WTC11 (cell line): ENCODE results near the gene PRDM5. TPM values are rescaled to one million over a fixed set of nuclear protein-coding genes. Genes with fewer than 3 reads are reported as not detected.

ENCODE experiments used
- ATAC-seq: fragments of 200-7000 bp; cut with Tn5 transposase; 2 replicates; pipeline ENCODE4 v1.10.0; 2021; ENCODE audit warnings: mild to moderate bottlenecking, moderate library complexity
- CTCF ChIA-PET: fragments of 300-600 bp; sonication (Branson Sonifier 250); formaldehyde crosslinking; loops from one replicate; lab custom pipeline; 2021; ENCODE audit warnings: antibody characterized with exemption; lab: Charles Lee
- POLR2A ChIA-PET: fragments of 350-600 bp; sonication (Branson Sonifier 250); formaldehyde crosslinking; loops from one replicate; lab custom pipeline; 2021; ENCODE audit warnings: antibody characterized with exemption; lab: Charles Lee
- DNase-seq: peaks from one replicate; pipeline ENCODE4 v3.0.0; 2021; ENCODE audit warnings: low spot score
- H3K27ac Mint-ChIP-seq: 2 replicates; pipeline ENCODE4 v1.8.0; 2021; ENCODE audit warnings: mixed read lengths
- H3K27me3 Mint-ChIP-seq: 2 replicates; pipeline ENCODE4 v1.8.0; 2021; ENCODE audit warnings: low read depth, mild to moderate bottlenecking, moderate library complexity, mixed read lengths
- H3K36me3 Mint-ChIP-seq: 2 replicates; pipeline ENCODE4 v1.8.0; 2021; ENCODE audit warnings: mixed read lengths
- H3K4me1 Mint-ChIP-seq: 2 replicates; pipeline ENCODE4 v1.8.0; 2022; ENCODE audit warnings: mixed read lengths
- H3K4me3 Mint-ChIP-seq: 2 replicates; pipeline ENCODE4 v1.8.0; 2021; ENCODE audit warnings: mild to moderate bottlenecking, moderate library complexity, mixed read lengths
- H3K9me3 Mint-ChIP-seq: 2 replicates; pipeline ENCODE4 v1.8.0; 2021; ENCODE audit warnings: mixed read lengths
- ARID4B ChIP-seq: sonication (generic); formaldehyde crosslinking; IDR thresholded peaks from 2 replicates; pipeline ENCODE4 v1.8.0; 2023; ENCODE audit warnings: missing genetic modification reagents, mild to moderate bottlenecking, borderline replicate concordance
- CBFB ChIP-seq: sonication (generic); formaldehyde crosslinking; IDR thresholded peaks from 2 replicates; pipeline ENCODE4 v1.8.1; 2022; ENCODE audit warnings: mild to moderate bottlenecking, low read depth, missing genetic modification reagents
- ELF4 ChIP-seq: sonication (generic); formaldehyde crosslinking; IDR thresholded peaks from 2 replicates; pipeline ENCODE4 v1.8.1; 2022; ENCODE audit warnings: low read depth, mild to moderate bottlenecking, moderate library complexity, missing genetic modification reagents
- GRHL2 ChIP-seq: fragments of 250-450 bp; sonication (Bioruptor Pico); IDR thresholded peaks from 2 replicates; pipeline ENCODE4 v1.8.0; 2022; ENCODE audit warnings: mild to moderate bottlenecking, moderate library complexity; ENCODE audit not compliant: insufficient replicate concordance, severe bottlenecking
- IRF2 ChIP-seq: sonication (generic); formaldehyde crosslinking; IDR thresholded peaks from 2 replicates; pipeline ENCODE4 v1.8.0; 2022; ENCODE audit warnings: low read depth, missing genetic modification reagents, borderline replicate concordance
- KAT7 ChIP-seq: sonication (generic); formaldehyde crosslinking; IDR thresholded peaks from 2 replicates; pipeline ENCODE4 v1.8.1; 2023; ENCODE audit warnings: missing genetic modification reagents, mild to moderate bottlenecking, borderline replicate concordance
- NFYB ChIP-seq: sonication (generic); formaldehyde crosslinking; conservative IDR thresholded peaks from 2 replicates; pipeline ENCODE4 v1.8.0; 2022; ENCODE audit warnings: low read depth, missing genetic modification reagents
- OVOL2 ChIP-seq: fragments of 250-450 bp; sonication (Bioruptor Pico); IDR thresholded peaks from 2 replicates; pipeline ENCODE4 v1.9.0; 2021; ENCODE audit warnings: mild to moderate bottlenecking, borderline replicate concordance
- SMAD4 ChIP-seq: sonication (generic); formaldehyde crosslinking; IDR thresholded peaks from 2 replicates; pipeline ENCODE4 v1.8.0; 2022; ENCODE audit warnings: mild to moderate bottlenecking, missing genetic modification reagents
- SOX15 ChIP-seq: fragments of 250-450 bp; sonication (Bioruptor Pico); IDR thresholded peaks from 2 replicates; pipeline ENCODE4 v1.9.0; 2021; ENCODE audit warnings: mild to moderate bottlenecking
- TP53 ChIP-seq: sonication (generic); formaldehyde crosslinking; IDR thresholded peaks from 2 replicates; pipeline ENCODE4 v1.8.1; 2023; ENCODE audit warnings: mild to moderate bottlenecking, missing genetic modification reagents
- ZNF416 ChIP-seq: fragments of 250-450 bp; sonication (Bioruptor Pico); IDR thresholded peaks from 2 replicates; pipeline ENCODE4 v1.9.0; 2021; ENCODE audit warnings: mild to moderate bottlenecking, inconsistent platforms
- ZNF512 ChIP-seq: sonication (generic); formaldehyde crosslinking; IDR thresholded peaks from 2 replicates; pipeline ENCODE4 v1.8.1; 2022; ENCODE audit warnings: missing genetic modification reagents, borderline replicate concordance
- total RNA-seq: library from RNA; stranded (reverse); gene quantifications from 3 replicates; pipeline ENCODE4 v1.2.3, GENCODE V29; 2021
- TF ChIP-seq, protein P1 (sequence below): sonication (generic); formaldehyde crosslinking; IDR thresholded peaks from 2 replicates; pipeline ENCODE4 v1.8.1; 2023; ENCODE audit warnings: mild to moderate bottlenecking, missing genetic modification reagents, moderate library complexity
- TF ChIP-seq, protein P2 (sequence below): sonication (generic); formaldehyde crosslinking; IDR thresholded peaks from 2 replicates; pipeline ENCODE4 v1.8.0; 2022; ENCODE audit warnings: mild to moderate bottlenecking, missing genetic modification reagents
- TF ChIP-seq, protein P3 (sequence below): sonication (generic); formaldehyde crosslinking; IDR thresholded peaks from 2 replicates; pipeline ENCODE4 v1.8.1; 2023; ENCODE audit warnings: mild to moderate bottlenecking, moderate library complexity, missing genetic modification reagents
- TF ChIP-seq, protein P4 (sequence below): sonication (generic); formaldehyde crosslinking; IDR thresholded peaks from 2 replicates; pipeline ENCODE4 v1.8.0; 2022; ENCODE audit warnings: mild to moderate bottlenecking, missing genetic modification reagents
- TF ChIP-seq, protein P5 (sequence below): sonication (generic); formaldehyde crosslinking; IDR thresholded peaks from 2 replicates; pipeline ENCODE4 v1.8.0; 2022; ENCODE audit warnings: missing genetic modification reagents
- TF ChIP-seq, protein P6 (sequence below): sonication (generic); formaldehyde crosslinking; IDR thresholded peaks from 2 replicates; pipeline ENCODE4 v1.8.1; 2022; ENCODE audit warnings: low read depth, mild to moderate bottlenecking, moderate library complexity, missing genetic modification reagents, borderline replicate concordance

PRDM5 gene
- total RNA-seq, 1 experiment from 2014 or later = 47.0 TPM

- TF ChIP-seq NFYB (CRISPR knock-in tag) (peak; percentile 32; the same call in 1 of the 2 replicates), KAT7 (CRISPR knock-in tag) (0 out of 2 replicates have a peak, but pooled peaks have one; percentile 31), IRF2 (CRISPR knock-in tag) (no peak), ZNF512 (CRISPR knock-in tag) (no peak), SOX15 (no peak), CBFB (CRISPR knock-in tag) (no peak), ZNF416 (CRISPR knock-in tag) (peak; percentile 25; the same call in 1 of the 2 replicates), SMAD4 (no peak), TP53 (CRISPR knock-in tag) (no peak), OVOL2 (CRISPR knock-in tag) (no peak)
- TF ChIP-seq, protein P1, sequence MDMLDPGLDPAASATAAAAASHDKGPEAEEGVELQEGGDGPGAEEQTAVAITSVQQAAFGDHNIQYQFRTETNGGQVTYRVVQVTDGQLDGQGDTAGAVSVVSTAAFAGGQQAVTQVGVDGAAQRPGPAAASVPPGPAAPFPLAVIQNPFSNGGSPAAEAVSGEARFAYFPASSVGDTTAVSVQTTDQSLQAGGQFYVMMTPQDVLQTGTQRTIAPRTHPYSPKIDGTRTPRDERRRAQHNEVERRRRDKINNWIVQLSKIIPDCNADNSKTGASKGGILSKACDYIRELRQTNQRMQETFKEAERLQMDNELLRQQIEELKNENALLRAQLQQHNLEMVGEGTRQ (CRISPR knock-in tag) = 0 out of 2 replicates have a peak, but pooled peaks have one; percentile 4
- TF ChIP-seq, protein P2, sequence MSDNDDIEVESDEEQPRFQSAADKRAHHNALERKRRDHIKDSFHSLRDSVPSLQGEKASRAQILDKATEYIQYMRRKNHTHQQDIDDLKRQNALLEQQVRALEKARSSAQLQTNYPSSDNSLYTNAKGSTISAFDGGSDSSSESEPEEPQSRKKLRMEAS = no peak; the same call in 1 of the 2 replicates
- TF ChIP-seq, protein P3, sequence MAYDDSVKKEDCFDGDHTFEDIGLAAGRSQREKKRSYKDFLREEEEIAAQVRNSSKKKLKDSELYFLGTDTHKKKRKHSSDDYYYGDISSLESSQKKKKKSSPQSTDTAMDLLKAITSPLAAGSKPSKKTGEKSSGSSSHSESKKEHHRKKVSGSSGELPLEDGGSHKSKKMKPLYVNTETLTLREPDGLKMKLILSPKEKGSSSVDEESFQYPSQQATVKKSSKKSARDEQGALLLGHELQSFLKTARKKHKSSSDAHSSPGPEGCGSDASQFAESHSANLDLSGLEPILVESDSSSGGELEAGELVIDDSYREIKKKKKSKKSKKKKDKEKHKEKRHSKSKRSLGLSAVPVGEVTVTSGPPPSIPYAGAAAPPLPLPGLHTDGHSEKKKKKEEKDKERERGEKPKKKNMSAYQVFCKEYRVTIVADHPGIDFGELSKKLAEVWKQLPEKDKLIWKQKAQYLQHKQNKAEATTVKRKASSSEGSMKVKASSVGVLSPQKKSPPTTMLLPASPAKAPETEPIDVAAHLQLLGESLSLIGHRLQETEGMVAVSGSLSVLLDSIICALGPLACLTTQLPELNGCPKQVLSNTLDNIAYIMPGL (CRISPR knock-in tag) = 0 out of 2 replicates have a peak, but pooled peaks have one; percentile 2
- TF ChIP-seq, protein P4, sequence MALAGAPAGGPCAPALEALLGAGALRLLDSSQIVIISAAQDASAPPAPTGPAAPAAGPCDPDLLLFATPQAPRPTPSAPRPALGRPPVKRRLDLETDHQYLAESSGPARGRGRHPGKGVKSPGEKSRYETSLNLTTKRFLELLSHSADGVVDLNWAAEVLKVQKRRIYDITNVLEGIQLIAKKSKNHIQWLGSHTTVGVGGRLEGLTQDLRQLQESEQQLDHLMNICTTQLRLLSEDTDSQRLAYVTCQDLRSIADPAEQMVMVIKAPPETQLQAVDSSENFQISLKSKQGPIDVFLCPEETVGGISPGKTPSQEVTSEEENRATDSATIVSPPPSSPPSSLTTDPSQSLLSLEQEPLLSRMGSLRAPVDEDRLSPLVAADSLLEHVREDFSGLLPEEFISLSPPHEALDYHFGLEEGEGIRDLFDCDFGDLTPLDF (CRISPR knock-in tag) = peak; percentile 44; the same call in 1 of the 2 replicates
- TF ChIP-seq, protein P5, sequence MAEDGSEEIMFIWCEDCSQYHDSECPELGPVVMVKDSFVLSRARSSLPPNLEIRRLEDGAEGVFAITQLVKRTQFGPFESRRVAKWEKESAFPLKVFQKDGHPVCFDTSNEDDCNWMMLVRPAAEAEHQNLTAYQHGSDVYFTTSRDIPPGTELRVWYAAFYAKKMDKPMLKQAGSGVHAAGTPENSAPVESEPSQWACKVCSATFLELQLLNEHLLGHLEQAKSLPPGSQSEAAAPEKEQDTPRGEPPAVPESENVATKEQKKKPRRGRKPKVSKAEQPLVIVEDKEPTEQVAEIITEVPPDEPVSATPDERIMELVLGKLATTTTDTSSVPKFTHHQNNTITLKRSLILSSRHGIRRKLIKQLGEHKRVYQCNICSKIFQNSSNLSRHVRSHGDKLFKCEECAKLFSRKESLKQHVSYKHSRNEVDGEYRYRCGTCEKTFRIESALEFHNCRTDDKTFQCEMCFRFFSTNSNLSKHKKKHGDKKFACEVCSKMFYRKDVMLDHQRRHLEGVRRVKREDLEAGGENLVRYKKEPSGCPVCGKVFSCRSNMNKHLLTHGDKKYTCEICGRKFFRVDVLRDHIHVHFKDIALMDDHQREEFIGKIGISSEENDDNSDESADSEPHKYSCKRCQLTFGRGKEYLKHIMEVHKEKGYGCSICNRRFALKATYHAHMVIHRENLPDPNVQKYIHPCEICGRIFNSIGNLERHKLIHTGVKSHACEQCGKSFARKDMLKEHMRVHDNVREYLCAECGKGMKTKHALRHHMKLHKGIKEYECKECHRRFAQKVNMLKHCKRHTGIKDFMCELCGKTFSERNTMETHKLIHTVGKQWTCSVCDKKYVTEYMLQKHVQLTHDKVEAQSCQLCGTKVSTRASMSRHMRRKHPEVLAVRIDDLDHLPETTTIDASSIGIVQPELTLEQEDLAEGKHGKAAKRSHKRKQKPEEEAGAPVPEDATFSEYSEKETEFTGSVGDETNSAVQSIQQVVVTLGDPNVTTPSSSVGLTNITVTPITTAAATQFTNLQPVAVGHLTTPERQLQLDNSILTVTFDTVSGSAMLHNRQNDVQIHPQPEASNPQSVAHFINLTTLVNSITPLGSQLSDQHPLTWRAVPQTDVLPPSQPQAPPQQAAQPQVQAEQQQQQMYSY (CRISPR knock-in tag) = peak; percentile 84
Observed at GRCh38 chr4:120922381-120923206, at the start of gene PRDM5 (continued).

DNA sequence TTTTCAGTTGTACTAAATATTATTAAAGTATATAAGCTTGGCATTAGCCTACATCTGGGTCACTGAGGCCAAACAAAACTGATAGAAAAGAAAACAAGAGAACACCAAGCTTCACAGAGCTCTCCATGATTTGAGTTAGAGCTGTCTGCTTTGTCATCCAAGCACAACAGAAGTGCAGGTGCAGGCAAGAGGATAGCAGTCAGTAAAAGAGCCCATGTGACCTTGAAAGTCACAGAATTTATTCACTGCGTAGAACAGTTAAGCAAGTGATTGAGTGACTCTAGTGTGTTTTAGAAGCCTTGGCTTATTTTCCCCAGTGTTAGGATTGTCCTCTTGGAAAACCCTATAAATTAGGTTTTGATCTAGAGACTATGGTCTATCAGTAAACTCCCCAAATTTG, 49.4 kb upstream of the PRDM5 start:
- no peaks in the 10 kb centered on the region for H3K36me3 Mint-ChIP-seq
- ChIA-PET POLR2A (no interaction called here), CTCF (no interaction called here)
- H3K9me3 Mint-ChIP-seq = no peaks in the 10 kb centered on the region
- no peak overlapping the region for H3K27ac Mint-ChIP-seq
- DNase-seq = no peak
- no peak for ATAC-seq
- no peak overlapping the region for H3K4me3 Mint-ChIP-seq
- no peaks in the 10 kb centered on the region for H3K27me3 Mint-ChIP-seq
- H3K4me1 Mint-ChIP-seq = no peaks in the 10 kb centered on the region
- no peak for TF ChIP-seq GRHL2 (CRISPR knock-in tag)
- TF ChIP-seq ARID4B = no peak
- no peak for TF ChIP-seq ELF4
- TF ChIP-seq, protein P6, sequence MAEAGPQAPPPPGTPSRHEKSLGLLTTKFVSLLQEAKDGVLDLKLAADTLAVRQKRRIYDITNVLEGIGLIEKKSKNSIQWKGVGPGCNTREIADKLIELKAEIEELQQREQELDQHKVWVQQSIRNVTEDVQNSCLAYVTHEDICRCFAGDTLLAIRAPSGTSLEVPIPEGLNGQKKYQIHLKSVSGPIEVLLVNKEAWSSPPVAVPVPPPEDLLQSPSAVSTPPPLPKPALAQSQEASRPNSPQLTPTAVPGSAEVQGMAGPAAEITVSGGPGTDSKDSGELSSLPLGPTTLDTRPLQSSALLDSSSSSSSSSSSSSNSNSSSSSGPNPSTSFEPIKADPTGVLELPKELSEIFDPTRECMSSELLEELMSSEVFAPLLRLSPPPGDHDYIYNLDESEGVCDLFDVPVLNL (CRISPR knock-in tag) = no peak
- TF ChIP-seq KAT7 (CRISPR knock-in tag) = no peak
